Medulla oblongata (tissue), 1 donor: ENCODE data around the gene MEN1.
"Not testable (repeated sequence)": the region's sequence is repeated elsewhere in the genome, so short reads cannot be mapped to it uniquely, and the experiment has no call there.

Source experiments
- DNase-seq: peaks from one replicate; pipeline ENCODE4 v3.0.0-alpha.2; 2015; ENCODE audit errors: extremely low spot score

The MEN1 gene

GRCh38 chr11:64832467-64833197 is 22.3 kb upstream of the MEN1 start:
- no peak for DNase-seq

- no peak for DNase-seq
Measured at GRCh38 chr11:64831411-64831891, 21.1 kb upstream of the MEN1 start.

GRCh38 chr11:64829536-64830251 is 19.3 kb upstream of the MEN1 start:
- no peak for DNase-seq

GRCh38 chr11:64827451-64827839 is 17.1 kb upstream of the MEN1 start:
- DNase-seq: no peak

- no peak for DNase-seq
Measured at GRCh38 chr11:64826578-64827450, 16.5 kb upstream of the MEN1 start.

GRCh38 chr11:64826062-64826461 is 15.7 kb upstream of the MEN1 start:
- no peak for DNase-seq

GRCh38 chr11:64823568-64824119 is 13.3 kb upstream of the MEN1 start:
- no peak for DNase-seq

- DNase-seq: no peak
Measured at GRCh38 chr11:64817476-64817875, 7.1 kb upstream of the MEN1 start.

GRCh38 chr11:64815433-64815832 is 5.1 kb upstream of the MEN1 start:
- DNase-seq: not testable (repeated sequence)

GRCh38 chr11:64814712-64815187 is 4.4 kb upstream of the MEN1 start:
- no peak for DNase-seq

- no peak for DNase-seq
Measured at GRCh38 chr11:64813826-64814225, 3.5 kb upstream of the MEN1 start.

- no peak for DNase-seq
Measured at GRCh38 chr11:64810891-64811272, 531 bp upstream of the MEN1 start.

- no peak for DNase-seq
Measured at GRCh38 chr11:64809781-64810241, 540 bp downstream of the MEN1 start.

- no peak for DNase-seq
Measured at GRCh38 chr11:64805481-64805880, 4.9 kb downstream of the MEN1 start.

GRCh38 chr11:64804346-64805210 is 5.8 kb downstream of the MEN1 start:
- no peak for DNase-seq

- DNase-seq: no peak
Measured at GRCh38 chr11:64803846-64804345, 6.5 kb downstream of the MEN1 start.

GRCh38 chr11:64803158-64803845 is 7.0 kb downstream of the MEN1 start, which contains the start of gene MAP4K2:
TSS of gene MAP4K2 (minus strand) at chr11:64803214. CDS start at chr11:64803149, 65 bp downstream.
- DNase-seq: peak; percentile 92

GRCh38 chr11:64802370-64803157 is 7.8 kb downstream of the MEN1 start:
- no peak for DNase-seq
